MM.1S (cell line): ENCODE data around the gene CCR5AS.

ENCODE experiments used
- DNase-seq: peaks from one replicate; pipeline ENCODE4 v3.0.0-alpha.2; 2015
- H2AFZ ChIP-seq: fragments of 300-600 bp; sonication (generic); 2 replicates; pipeline ENCODE4 v1.6.0; 2016; ENCODE audit warnings: antibody characterized with exemption, low read length
- H3F3A ChIP-seq: fragments of 300-600 bp; sonication (generic); 2 replicates; pipeline ENCODE4 v1.6.1; 2016; ENCODE audit warnings: mild to moderate bottlenecking, antibody characterized with exemption, low read length, moderate library complexity, mixed read lengths; ENCODE audit not compliant: insufficient read depth
- H3K27ac ChIP-seq: fragments of 300-600 bp; sonication (generic); 2 replicates; pipeline ENCODE4 v1.5.1; 2016; ENCODE audit warnings: mild to moderate bottlenecking, low read length
- H3K27me3 ChIP-seq: fragments of 300-600 bp; sonication (generic); replicated peaks from 2 replicates; pipeline ENCODE4 v1.6.0; 2016; ENCODE audit warnings: low read length; ENCODE audit not compliant: insufficient read depth
- H3K36me3 ChIP-seq: fragments of 300-600 bp; sonication (generic); replicated peaks from 2 replicates; pipeline ENCODE4 v1.6.1; 2016; ENCODE audit warnings: mild to moderate bottlenecking, low read length, mixed read lengths; ENCODE audit not compliant: insufficient read depth
- H3K4me1 ChIP-seq: fragments of 300-600 bp; sonication (generic); 2 replicates; pipeline ENCODE4 v1.6.1; 2016; ENCODE audit warnings: low read length, mixed read lengths
- H3K4me2 ChIP-seq: fragments of 300-600 bp; sonication (generic); 2 replicates; pipeline ENCODE4 v1.6.0; 2016; ENCODE audit warnings: low read depth, low read length
- H3K4me3 ChIP-seq: fragments of 300-600 bp; sonication (generic); 2 replicates; pipeline ENCODE4 v1.5.1; 2016; ENCODE audit warnings: low read length, mixed read lengths
- H3K79me2 ChIP-seq: fragments of 300-600 bp; sonication (generic); 2 replicates; pipeline ENCODE4 v1.6.1; 2016; ENCODE audit warnings: mixed run types, low read length, mixed read lengths
- H3K9ac ChIP-seq: fragments of 300-600 bp; sonication (generic); 2 replicates; pipeline ENCODE4 v1.6.1; 2016; ENCODE audit warnings: low read length, mixed read lengths
- H3K9me2 ChIP-seq: fragments of 300-600 bp; sonication (generic); replicated peaks from 2 replicates; pipeline ENCODE4 v1.6.1; 2016; ENCODE audit warnings: mild to moderate bottlenecking, low read length, mixed read lengths; ENCODE audit not compliant: insufficient read depth
- H3K9me3 ChIP-seq: fragments of 300-600 bp; sonication (generic); replicated peaks from 2 replicates; pipeline ENCODE4 v1.6.1; 2016; ENCODE audit warnings: mild to moderate bottlenecking, low read length, mixed read lengths; ENCODE audit not compliant: insufficient read depth
- H4K20me1 ChIP-seq: fragments of 300-600 bp; sonication (generic); 2 replicates; pipeline ENCODE4 v1.6.1; 2016; ENCODE audit warnings: mild to moderate bottlenecking, low read length, moderate library complexity, mixed read lengths; ENCODE audit not compliant: insufficient read depth
- CTCF ChIP-seq: fragments of 300-600 bp; sonication (generic); IDR thresholded peaks from 2 replicates; pipeline ENCODE4 v1.5.1; 2016; ENCODE audit warnings: antibody characterized with exemption, low read length, mixed read lengths
- EZH2 ChIP-seq: fragments of 300-600 bp; sonication (generic); optimal IDR thresholded peaks from 2 replicates; pipeline ENCODE3; 2017; ENCODE audit warnings: low read depth, mild to moderate bottlenecking, antibody characterized with exemption, low read length, mixed read lengths
- EZH2phosphoT487 ChIP-seq: fragments of 300-600 bp; sonication (generic); IDR thresholded peaks from 2 replicates; pipeline ENCODE4 v1.6.1; 2018; ENCODE audit warnings: antibody characterized with exemption, low read length

Gene CCR5AS

GRCh38 chr3:46416125-46416810, 9.4 kb upstream of the CCR5AS start:
- no peaks in the 10 kb centered on the region for H3K36me3 ChIP-seq
- peaks cover 44% of the 10 kb centered on the region for H3K4me1 ChIP-seq
- peaks cover 27% of the 10 kb centered on the region for H3F3A ChIP-seq
- H3K27me3 ChIP-seq: no peaks in the 10 kb centered on the region
- peak overlapping the region; percentile 72 for H3K9ac ChIP-seq
- peak; percentile 94 for DNase-seq
- H3K9me3 ChIP-seq: no peaks in the 10 kb centered on the region
- H4K20me1 ChIP-seq: no peaks in the 10 kb centered on the region
- H3K79me2 ChIP-seq: no peaks in the 10 kb centered on the region
- no peaks in the 10 kb centered on the region for H3K9me2 ChIP-seq
- H2AFZ ChIP-seq: peak overlapping the region; percentile 33
- no peak for TF ChIP-seq EZH2phosphoT487
- TF ChIP-seq EZH2: no peak
- TF ChIP-seq CTCF: no peak
- peak overlapping the region; percentile 72 for H3K4me2 ChIP-seq
- H3K4me3 ChIP-seq: peak overlapping the region; percentile 38
- peak overlapping the region; percentile 97 for H3K27ac ChIP-seq

- H3F3A ChIP-seq: peaks cover 27% of the 10 kb centered on the region
- H3K36me3 ChIP-seq: no peaks in the 10 kb centered on the region
- no peak overlapping the region for H2AFZ ChIP-seq
- no peaks in the 10 kb centered on the region for H3K27me3 ChIP-seq
- TF ChIP-seq EZH2 (no peak), EZH2phosphoT487 (no peak), CTCF (no peak)
- no peaks in the 10 kb centered on the region for H3K9me3 ChIP-seq
- H3K27ac ChIP-seq: peak overlapping the region; percentile 97; the same call in 1 of the 2 replicates
- no peak overlapping the region for H3K4me3 ChIP-seq
- DNase-seq: no peak
- H3K9ac ChIP-seq: no peak overlapping the region
- no peaks in the 10 kb centered on the region for H3K79me2 ChIP-seq
- H3K4me1 ChIP-seq: peaks cover 46% of the 10 kb centered on the region
- no peaks in the 10 kb centered on the region for H3K9me2 ChIP-seq
- 0 out of 2 replicates have a peak overlapping the region, but pooled peaks have one; percentile 72 for H3K4me2 ChIP-seq
- H4K20me1 ChIP-seq: no peaks in the 10 kb centered on the region
Observed at GRCh38 chr3:46414739-46415138, 7.9 kb upstream of the CCR5AS start.

- H3F3A ChIP-seq: peaks cover 27% of the 10 kb centered on the region
- no peaks in the 10 kb centered on the region for H3K9me3 ChIP-seq
- TF ChIP-seq EZH2phosphoT487: no peak
- TF ChIP-seq CTCF: no peak
- TF ChIP-seq EZH2: no peak
- H2AFZ ChIP-seq: no peak overlapping the region
- no peaks in the 10 kb centered on the region for H3K79me2 ChIP-seq
- H4K20me1 ChIP-seq: no peaks in the 10 kb centered on the region
- H3K4me2 ChIP-seq: no peak overlapping the region
- H3K4me3 ChIP-seq: no peak overlapping the region
- H3K4me1 ChIP-seq: peaks cover 49% of the 10 kb centered on the region
- H3K9ac ChIP-seq: no peak overlapping the region
- H3K36me3 ChIP-seq: no peaks in the 10 kb centered on the region
- no peak for DNase-seq
- H3K27ac ChIP-seq: no peak overlapping the region
- H3K27me3 ChIP-seq: no peaks in the 10 kb centered on the region
- no peaks in the 10 kb centered on the region for H3K9me2 ChIP-seq
Observed at GRCh38 chr3:46413951-46414350, 7.1 kb upstream of the CCR5AS start.
